ENCODE data around the gene VAPA. TPM values are rescaled to one million over a fixed set of nuclear protein-coding genes. Genes with fewer than 3 reads are reported as not detected.

VAPA gene
- total and polyA plus RNA-seq, 10 of the 15 experiments (the other 5 are each of a cell fraction or from before 2014, with no cell fraction given) = 70.9 to 252 (median 166) TPM

GRCh38 chr18:9878095-9878494 is 35.7 kb upstream of the VAPA start:
- Histone ChIP-seq H3K4me2 (ENCODE audit: control insufficient read depth, insufficient read depth) (no peak overlapping the region), H2AFZ (ENCODE audit: control insufficient read depth, low read depth, low read length) (no peak overlapping the region), H4K20me1 (ENCODE audit: control insufficient read depth, insufficient read depth) (no peaks in the 10 kb centered on the region), H3K27ac (ENCODE audit: control insufficient read depth, insufficient read depth) (no peak overlapping the region), H3K9ac (ENCODE audit: control insufficient read depth, insufficient read depth, low read length) (no peak overlapping the region), H3K27me3 (replicated peaks in 1 of 2; ENCODE audit: control insufficient read depth in 2 of 2, insufficient read depth in 2 of 2, low read length in 1 of 2) (no peaks in the 10 kb centered on the region; a peak in 1 of 4 replicates), H3K36me3 (ENCODE audit: control insufficient read depth in 2 of 2, insufficient read depth in 2 of 2, low read length in 1 of 2) (no peaks in the 10 kb centered on the region), H3K79me2 (ENCODE audit: control insufficient read depth, insufficient read depth, low read length) (no peaks in the 10 kb centered on the region), H3K4me3 (no peak overlapping the region), H3K9me3 (replicated peaks; ENCODE audit: control insufficient read depth, insufficient read depth, low read length) (no peaks in the 10 kb centered on the region; the same call in 2 of the 3 replicates), H3K4me1 (ENCODE audit: control insufficient read depth, insufficient read depth, low read length) (no peaks in the 10 kb centered on the region)
- ATAC-seq (no peak), DNase-seq (ENCODE audit: low read depth, low spot score) (no peak), FAIRE-seq (no peak)
- SMC1A ChIA-PET (ENCODE audit: uncharacterized antibody, unreplicated experiment) = no interaction called here
- in situ Hi-C loops (cut with MboI) (no loop called here), intact Hi-C loops (cut with micrococcal nuclease; ENCODE audit: unreplicated experiment) (loop anchor here (10.0 kb wide), 1 partner anchor 67 kb away; no protein-coding TSS in a partner anchor)
- RAD21 ChIA-PET (ENCODE audit: unreplicated experiment) = no interaction called here
- CTCF ChIA-PET = no interaction called here
- no peak for TF ChIP-seq RFX5 (IDR thresholded peaks at IDR 0.05; ENCODE audit: low read depth, low read length)
- TF ChIP-seq, protein P1, sequence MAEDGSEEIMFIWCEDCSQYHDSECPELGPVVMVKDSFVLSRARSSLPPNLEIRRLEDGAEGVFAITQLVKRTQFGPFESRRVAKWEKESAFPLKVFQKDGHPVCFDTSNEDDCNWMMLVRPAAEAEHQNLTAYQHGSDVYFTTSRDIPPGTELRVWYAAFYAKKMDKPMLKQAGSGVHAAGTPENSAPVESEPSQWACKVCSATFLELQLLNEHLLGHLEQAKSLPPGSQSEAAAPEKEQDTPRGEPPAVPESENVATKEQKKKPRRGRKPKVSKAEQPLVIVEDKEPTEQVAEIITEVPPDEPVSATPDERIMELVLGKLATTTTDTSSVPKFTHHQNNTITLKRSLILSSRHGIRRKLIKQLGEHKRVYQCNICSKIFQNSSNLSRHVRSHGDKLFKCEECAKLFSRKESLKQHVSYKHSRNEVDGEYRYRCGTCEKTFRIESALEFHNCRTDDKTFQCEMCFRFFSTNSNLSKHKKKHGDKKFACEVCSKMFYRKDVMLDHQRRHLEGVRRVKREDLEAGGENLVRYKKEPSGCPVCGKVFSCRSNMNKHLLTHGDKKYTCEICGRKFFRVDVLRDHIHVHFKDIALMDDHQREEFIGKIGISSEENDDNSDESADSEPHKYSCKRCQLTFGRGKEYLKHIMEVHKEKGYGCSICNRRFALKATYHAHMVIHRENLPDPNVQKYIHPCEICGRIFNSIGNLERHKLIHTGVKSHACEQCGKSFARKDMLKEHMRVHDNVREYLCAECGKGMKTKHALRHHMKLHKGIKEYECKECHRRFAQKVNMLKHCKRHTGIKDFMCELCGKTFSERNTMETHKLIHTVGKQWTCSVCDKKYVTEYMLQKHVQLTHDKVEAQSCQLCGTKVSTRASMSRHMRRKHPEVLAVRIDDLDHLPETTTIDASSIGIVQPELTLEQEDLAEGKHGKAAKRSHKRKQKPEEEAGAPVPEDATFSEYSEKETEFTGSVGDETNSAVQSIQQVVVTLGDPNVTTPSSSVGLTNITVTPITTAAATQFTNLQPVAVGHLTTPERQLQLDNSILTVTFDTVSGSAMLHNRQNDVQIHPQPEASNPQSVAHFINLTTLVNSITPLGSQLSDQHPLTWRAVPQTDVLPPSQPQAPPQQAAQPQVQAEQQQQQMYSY (CRISPR knock-in tag; IDR thresholded peaks at IDR 0.05) = no peak
- TF ChIP-seq HDAC6 (IDR thresholded peaks at IDR 0.05; ENCODE audit: unreplicated experiment) = no peak
- TF ChIP-seq NFIC (IDR thresholded peaks at IDR 0.05; ENCODE audit: low read depth, low read length) = no peak
- no peak for TF ChIP-seq RCOR1 (conservative IDR thresholded peaks at IDR 0.05; ENCODE audit: low read depth, low read length)
- POLR2A ChIA-PET = no interaction called here
- 89% methylated on average over 1 of the region's 1 CpG for WGBS (ENCODE audit: insufficient coverage, insufficient replicate concordance, low lambda C conversion rate, missing lambda C conversion rate)
- no TSS peak for BruUV-seq (replicated peaks)

Data from GM12878 (cell line).